HEK293 (cell line): ENCODE results near the gene NLRX1.
"Not testable (repeated sequence)": the region's sequence is repeated elsewhere in the genome, so short reads cannot be mapped to it uniquely, and the experiment has no call there.

Experiments used
- CTCF ChIP-seq: fragments of 450-650 bp; formaldehyde crosslinking; IDR thresholded peaks from 2 replicates; pipeline ENCODE4 v1.5.1; 2016; ENCODE audit warnings: missing biosample characterization, missing genetic modification characterization
- MZF1 ChIP-seq: fragments of 450-650 bp; formaldehyde crosslinking; IDR thresholded peaks from 2 replicates; pipeline ENCODE4 v1.5.1; 2017; ENCODE audit warnings: missing biosample characterization, missing genetic modification characterization, borderline replicate concordance
- YY1 ChIP-seq: fragments of 450-650 bp; formaldehyde crosslinking; IDR thresholded peaks from 2 replicates; pipeline ENCODE4 v1.5.1; 2018; ENCODE audit warnings: missing biosample characterization, missing genetic modification characterization
- ZNF184 ChIP-seq: fragments of 450-650 bp; IDR thresholded peaks from 2 replicates; pipeline ENCODE4 v1.5.1; 2018; ENCODE audit warnings: missing biosample characterization, mild to moderate bottlenecking, missing genetic modification characterization
- ZNF280C ChIP-seq: fragments of 450-650 bp; formaldehyde crosslinking; IDR thresholded peaks from 2 replicates; pipeline ENCODE4 v1.5.1; 2016; ENCODE audit warnings: missing biosample characterization, missing genetic modification characterization
- ZNF398 ChIP-seq: fragments of 450-650 bp; formaldehyde crosslinking; IDR thresholded peaks from 2 replicates; pipeline ENCODE4 v1.5.1; 2017; ENCODE audit warnings: missing biosample characterization, missing genetic modification characterization
- ZNF404 ChIP-seq: fragments of 450-650 bp; formaldehyde crosslinking; IDR thresholded peaks from 2 replicates; pipeline ENCODE4 v1.5.1; 2017; ENCODE audit warnings: missing biosample characterization, missing genetic modification characterization
- ZNF768 ChIP-seq: fragments of 450-650 bp; formaldehyde crosslinking; IDR thresholded peaks from 2 replicates; pipeline ENCODE4 v1.5.1; 2018; ENCODE audit warnings: missing biosample characterization, mild to moderate bottlenecking, missing genetic modification characterization

GRCh38 chr11:119201236-119201635 is 32.7 kb downstream of the NLRX1 start:
- TF ChIP-seq CTCF, ZNF280C, ZNF184, YY1, ZNF768, MZF1, ZNF398, ZNF404 (tag by site-specific recombination): not testable (repeated sequence)
